ENCODE measurements around the gene BID.

Gene BID

GRCh38 chr22:17814084-17814483, 39.8 kb upstream of the BID start:
- ChIA-PET POLR2A (no interaction called here), CTCF (interaction anchor here (1.7 kb wide), 1 partner anchor 262 kb away, joined by 6 read pairs; no protein-coding TSS in a partner anchor)
- no peak for DNase-seq (ENCODE audit: extremely low spot score)
- no peak for TF ChIP-seq CTCF (IDR thresholded peaks at IDR 0.05; ENCODE audit: control extremely low read depth, extremely low read depth, low read depth, missing control alignments)

GRCh38 chr22:17811119-17811518, 36.9 kb upstream of the BID start:
- POLR2A ChIA-PET: no interaction called here
- CTCF ChIA-PET: interaction anchor here (1.1 to 1.8 kb wide), 2 partner anchors 8 to 69 kb away, joined by 3 to 5 read pairs; no protein-coding TSS in a partner anchor

GRCh38 chr22:17810570-17811116, 36.4 kb upstream of the BID start:
- no peak for DNase-seq (ENCODE audit: extremely low spot score)
- no peak for TF ChIP-seq CTCF (IDR thresholded peaks at IDR 0.05; ENCODE audit: control extremely low read depth, extremely low read depth, low read depth, missing control alignments)
- ChIA-PET CTCF (interaction anchor here (1.1 to 1.7 kb wide), 2 partner anchors 26 to 69 kb away, joined by 3 read pairs; no protein-coding TSS in a partner anchor), POLR2A (interaction anchor here (0.6 kb wide), 1 partner anchor 14 kb away, joined by 5 read pairs; no protein-coding TSS in a partner anchor)

More at GRCh38 chr22:17811119-17811518, 36.9 kb upstream of the BID start:
- no peak for DNase-seq (ENCODE audit: extremely low spot score)
- TF ChIP-seq CTCF (IDR thresholded peaks at IDR 0.05; ENCODE audit: control extremely low read depth, extremely low read depth, low read depth, missing control alignments): no peak

- no peak for TF ChIP-seq CTCF (IDR thresholded peaks at IDR 0.05; ENCODE audit: control extremely low read depth, extremely low read depth, low read depth, missing control alignments)
- DNase-seq (ENCODE audit: extremely low spot score): no peak
- POLR2A ChIA-PET: no interaction called here
- CTCF ChIA-PET: interaction anchor here (0.8 to 1.7 kb wide), 3 partner anchors 11 to 24 kb away, joined by 3 to 4 read pairs (median 3); no protein-coding TSS in a partner anchor
Measured at GRCh38 chr22:17808693-17809403, 34.6 kb upstream of the BID start.

- ChIA-PET CTCF (interaction anchor here (1.3 kb wide), 1 partner anchor 22 kb away, joined by 4 read pairs; no protein-coding TSS in a partner anchor), POLR2A (no interaction called here)
- DNase-seq (ENCODE audit: extremely low spot score): no peak
- no peak for TF ChIP-seq CTCF (IDR thresholded peaks at IDR 0.05; ENCODE audit: control extremely low read depth, extremely low read depth, low read depth, missing control alignments)
Measured at GRCh38 chr22:17807578-17808410, 33.5 kb upstream of the BID start.

GRCh38 chr22:17807086-17807485, 32.8 kb upstream of the BID start:
- CTCF ChIA-PET: no interaction called here
- DNase-seq (ENCODE audit: extremely low spot score): no peak
- no peak for TF ChIP-seq CTCF (IDR thresholded peaks at IDR 0.05; ENCODE audit: control extremely low read depth, extremely low read depth, low read depth, missing control alignments)
- POLR2A ChIA-PET: no interaction called here

Measured in GM10248 (cell line).